8988T (cell line): ENCODE measurements around the gene MAML3.
"Not testable (repeated sequence)": the region's sequence is repeated elsewhere in the genome, so short reads cannot be mapped to it uniquely, and the experiment has no call there.

Experiments
- DNase-seq: peaks from one replicate; pipeline ENCODE4 v3.0.0; 2011

Gene MAML3

GRCh38 chr4:139704915-139705485, 449.0 kb downstream of the MAML3 start:
- DNase-seq = no peak

DNA sequence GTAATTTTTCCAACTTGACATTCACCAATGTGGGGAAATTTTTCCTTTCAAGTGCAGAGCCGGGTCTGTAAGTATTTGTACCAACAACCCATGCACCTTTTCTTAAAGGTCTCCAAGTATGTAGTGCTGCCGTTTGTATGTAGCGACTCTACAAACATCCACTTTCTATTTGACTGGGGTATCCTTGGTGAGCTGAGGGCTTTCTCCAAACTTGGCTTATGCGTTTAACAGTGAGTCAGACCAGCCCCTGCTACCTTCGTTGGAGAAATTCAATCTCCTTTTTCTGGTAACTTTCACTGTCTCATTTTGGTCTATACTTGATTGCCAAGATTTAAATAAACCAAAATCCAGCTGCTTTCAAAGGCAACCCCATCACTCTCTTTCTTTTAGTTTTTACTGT, 453.4 kb downstream of the MAML3 start:
- DNase-seq = no peak

DNA sequence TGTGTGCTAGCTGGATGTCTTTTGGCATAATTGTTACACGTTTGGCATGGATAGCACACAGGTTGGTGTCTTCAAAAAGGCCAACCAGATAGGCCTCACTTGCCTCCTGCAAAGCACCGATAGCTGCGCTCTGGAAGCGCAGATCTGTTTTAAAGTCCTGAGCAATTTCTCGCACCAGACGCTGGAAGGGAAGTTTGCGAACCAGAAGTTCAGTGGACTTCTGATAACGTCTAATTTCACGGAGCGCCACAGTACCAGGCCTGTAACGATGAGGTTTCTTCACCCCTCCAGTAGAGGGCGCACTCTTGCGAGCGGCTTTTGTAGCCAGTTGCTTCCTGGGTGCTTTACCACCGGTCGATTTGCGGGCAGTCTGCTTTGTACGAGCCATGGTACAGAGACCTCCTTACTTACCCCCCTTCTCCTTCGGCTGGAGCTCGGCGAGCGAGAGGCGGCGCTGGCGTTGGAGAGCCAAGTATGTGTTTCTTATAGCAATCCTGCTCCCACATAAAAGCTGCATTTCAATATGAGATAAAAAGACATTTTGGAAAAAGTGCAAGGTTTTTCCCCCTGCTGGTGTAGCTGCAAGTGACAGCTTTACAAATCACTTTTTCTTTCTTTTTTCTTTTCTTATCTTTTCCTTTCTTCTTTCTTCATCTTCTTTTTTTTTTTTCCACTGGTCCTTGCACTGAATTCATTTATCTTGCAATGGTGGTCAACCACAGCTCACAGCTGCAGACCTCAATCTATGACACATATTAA, 455.6 kb downstream of the MAML3 start:
- DNase-seq = not testable (repeated sequence)

GRCh38 chr4:139696491-139696890, 457.5 kb downstream of the MAML3 start:
- DNase-seq = no peak

DNA sequence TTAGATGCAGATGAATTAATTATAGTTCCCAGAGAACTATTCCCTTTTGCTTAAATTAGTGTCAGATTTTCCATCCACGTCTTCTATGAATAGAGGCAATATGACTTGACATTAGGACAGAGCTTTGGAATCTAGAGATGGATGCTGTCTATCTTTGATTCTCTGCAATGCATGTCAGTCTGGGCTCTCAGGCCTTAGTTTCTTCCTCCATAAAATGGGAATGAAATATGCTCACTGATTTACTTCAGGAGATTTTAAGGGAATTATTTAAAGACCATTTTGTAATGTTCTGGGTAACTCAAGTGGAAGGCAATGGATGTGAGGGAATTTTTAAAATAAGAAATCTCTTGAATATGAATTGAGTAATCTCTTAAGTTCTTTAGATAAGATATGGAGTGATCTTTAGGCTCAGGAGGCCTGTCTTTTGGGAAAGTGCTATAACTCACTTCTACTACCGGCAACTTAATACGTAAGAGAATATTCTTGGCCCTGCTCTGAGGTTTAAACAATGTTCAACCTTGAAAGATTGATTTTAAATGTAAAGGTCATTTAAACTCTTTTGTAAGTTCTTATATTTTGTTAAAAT, 459.4 kb downstream of the MAML3 start:
- no peak for DNase-seq

GRCh38 chr4:139692309-139693012, 461.5 kb downstream of the MAML3 start:
- DNase-seq = no peak

DNA sequence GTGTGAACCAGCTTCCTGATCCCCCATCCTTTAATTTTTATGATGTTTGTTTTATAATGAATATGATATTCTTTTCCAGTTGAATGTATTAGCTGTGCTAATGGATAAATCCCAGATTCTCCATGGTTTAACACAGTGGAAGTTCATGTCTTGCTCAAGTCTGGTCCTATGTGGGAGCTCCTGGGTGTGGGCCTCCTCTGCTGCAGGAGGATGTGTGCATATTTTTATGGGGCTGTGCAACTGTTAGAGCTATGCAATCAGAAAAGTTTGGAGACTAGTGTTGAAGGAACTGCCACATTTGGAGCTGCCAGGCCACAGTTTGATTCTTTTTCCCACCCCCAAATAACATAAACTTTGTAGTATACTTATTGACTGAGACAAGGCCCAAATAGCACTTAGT, 463.6 kb downstream of the MAML3 start:
- DNase-seq = no peak

DNA sequence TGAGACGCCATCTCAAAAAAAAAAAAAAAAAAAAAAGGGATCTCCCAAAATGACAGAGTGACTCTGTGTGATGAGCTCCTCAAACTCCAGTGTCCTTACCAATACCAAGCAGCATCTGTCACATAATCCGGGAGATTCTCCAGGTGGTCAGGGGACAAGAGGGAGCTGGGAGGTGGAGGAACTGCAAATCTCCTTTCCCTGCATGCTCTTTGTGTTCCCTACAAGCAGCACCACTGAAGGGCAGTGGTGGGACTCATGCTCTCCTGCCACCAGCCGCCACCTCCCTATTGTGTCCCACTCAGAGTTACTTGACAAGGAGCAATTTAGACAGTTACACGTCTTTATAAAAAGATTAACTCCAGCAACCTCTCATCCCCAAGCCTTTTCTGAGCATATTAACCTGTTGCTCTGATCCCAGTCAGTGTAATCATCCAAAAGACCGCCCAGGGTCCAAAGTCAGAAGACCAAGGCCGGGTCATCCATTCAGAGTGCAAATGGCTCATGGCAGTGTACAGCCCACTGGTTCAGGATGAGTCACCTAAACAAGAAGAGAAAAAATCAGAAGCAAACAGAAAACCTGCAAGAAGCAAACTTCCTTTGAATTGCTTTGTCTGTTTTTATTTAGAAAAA, 464.8 kb downstream of the MAML3 start:
- no peak for DNase-seq

GRCh38 chr4:139686988-139687387, 467.0 kb downstream of the MAML3 start:
- no peak for DNase-seq

DNA sequence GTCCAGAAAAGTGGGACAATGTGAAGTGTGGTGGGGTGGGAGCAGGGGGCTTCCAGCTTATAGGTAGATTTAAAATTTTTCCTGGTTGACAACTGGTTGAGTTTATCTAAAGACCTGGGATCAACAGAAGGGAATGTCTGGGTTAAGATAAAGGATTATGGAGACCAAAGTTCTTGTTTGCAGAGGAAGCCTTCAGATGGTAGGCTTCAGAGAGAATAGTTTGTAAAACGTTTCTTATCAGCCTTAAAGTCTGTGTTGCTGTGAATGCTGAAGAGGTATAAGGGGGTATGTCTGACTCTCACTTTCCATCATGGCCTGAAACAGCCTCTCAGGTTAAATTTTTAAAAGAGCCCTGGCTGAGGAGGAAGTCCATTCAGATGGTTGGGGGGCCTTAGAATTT, 467.9 kb downstream of the MAML3 start:
- DNase-seq = no peak

DNA sequence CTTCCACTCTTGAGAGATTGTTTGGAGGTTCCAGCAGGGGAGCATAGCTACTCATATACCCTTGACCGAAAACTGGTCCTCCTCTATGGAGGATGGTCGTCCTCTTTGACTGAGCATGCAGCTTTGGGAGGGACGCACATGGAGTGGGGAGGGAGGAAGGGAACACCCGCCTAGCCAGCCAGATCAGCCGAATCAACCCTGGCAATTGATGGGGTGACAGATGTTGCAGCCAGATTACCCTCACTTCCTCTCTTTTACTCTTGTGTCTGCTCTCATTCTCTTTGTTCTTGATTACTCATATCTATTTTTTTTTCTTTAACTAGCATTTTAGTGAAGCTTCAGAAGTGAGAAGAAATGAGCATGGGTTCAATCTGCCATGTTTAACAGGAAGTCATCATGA, 468.8 kb downstream of the MAML3 start:
- no peak for DNase-seq

- no peak for DNase-seq
Measured at GRCh38 chr4:139684351-139684750, 469.6 kb downstream of the MAML3 start.

DNA sequence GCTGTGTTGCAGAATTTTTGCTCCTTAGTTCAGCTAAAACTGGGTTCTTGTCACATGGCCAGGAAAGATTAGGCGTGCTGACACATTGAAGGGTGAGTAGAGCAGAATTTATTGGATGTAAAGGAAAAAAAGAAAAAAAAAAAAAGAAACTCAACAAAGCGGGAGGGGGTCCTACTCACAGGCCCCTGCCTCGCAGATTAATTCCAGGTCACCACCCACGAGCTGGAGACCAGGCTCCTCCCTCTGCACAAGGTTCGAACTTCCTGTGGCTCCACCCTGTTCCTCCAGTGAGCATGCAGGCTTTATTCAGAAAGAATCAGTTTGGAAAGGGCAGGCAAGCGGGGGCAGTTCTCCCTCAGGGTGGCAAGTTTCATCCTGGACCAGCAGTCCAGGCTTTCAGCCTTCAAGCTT, 471.2 kb downstream of the MAML3 start:
- no peak for DNase-seq

GRCh38 chr4:139682309-139682708, 471.7 kb downstream of the MAML3 start:
- DNase-seq = no peak

GRCh38 chr4:139676913-139677585, 476.9 kb downstream of the MAML3 start:
- no peak for DNase-seq

DNA sequence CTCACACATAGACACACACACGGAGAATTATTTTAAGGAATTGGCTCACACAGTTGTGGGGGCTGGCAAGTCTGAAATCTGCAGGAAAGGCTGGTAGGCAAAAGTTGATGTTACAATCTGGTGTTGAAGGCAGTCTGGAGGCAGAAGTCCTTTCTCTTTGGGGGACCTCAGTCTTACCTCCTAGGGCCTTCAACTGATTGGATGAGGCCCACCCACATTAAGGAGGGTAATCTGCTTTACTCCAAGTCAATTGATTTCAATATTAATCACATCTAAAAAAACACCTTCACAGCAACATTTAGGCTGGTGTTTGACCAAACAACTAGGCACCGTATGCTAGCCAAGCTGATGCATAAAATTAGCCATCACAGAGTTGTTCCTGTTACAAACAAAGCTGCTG, 477.6 kb downstream of the MAML3 start:
- no peak for DNase-seq

DNA sequence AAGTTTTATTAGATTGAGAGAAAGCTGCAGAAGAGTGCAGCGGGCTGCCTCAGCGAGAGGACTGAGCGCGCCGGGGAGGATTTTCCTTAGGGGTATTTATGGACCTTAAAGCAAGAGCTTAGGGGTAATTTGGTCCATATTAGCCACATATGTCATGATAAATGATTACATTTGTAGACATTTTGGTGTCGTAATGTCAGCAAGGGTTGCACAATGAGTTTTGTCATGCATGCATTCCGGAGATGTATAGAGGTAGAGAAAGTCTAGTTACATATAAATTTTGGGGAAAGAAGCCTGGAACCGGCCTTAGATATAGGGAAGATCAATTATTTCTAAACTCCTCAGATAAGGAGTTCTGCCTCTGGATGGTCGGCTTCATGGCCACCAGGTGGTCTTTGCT, 478.3 kb downstream of the MAML3 start:
- no peak for DNase-seq

GRCh38 chr4:139674875-139675550, 479.0 kb downstream of the MAML3 start:
- no peak for DNase-seq

GRCh38 chr4:139672732-139673131, 481.3 kb downstream of the MAML3 start:
- DNase-seq = no peak

GRCh38 chr4:139672215-139672614, 481.8 kb downstream of the MAML3 start:
- no peak for DNase-seq

GRCh38 chr4:139670775-139671174, 483.2 kb downstream of the MAML3 start:
- no peak for DNase-seq

DNA sequence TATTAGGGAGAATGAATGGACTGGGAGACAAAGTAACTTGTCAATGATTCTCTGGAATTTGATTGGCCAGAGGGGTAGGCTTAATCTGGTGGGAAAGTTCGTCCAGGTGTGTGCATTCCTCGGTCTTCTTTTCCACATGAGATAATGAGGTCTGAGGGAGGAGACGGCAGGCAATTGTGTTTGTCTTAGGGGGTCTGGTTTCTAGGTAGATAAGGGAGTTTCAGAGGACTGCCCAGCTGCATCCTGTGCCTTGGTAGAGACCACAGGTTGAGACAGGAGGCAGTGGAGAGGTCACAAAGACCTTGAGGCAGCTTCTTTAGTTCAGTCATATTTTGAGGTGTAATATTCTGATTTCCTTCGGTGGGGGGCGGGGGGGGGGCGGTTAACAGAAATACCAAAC, 484.1 kb downstream of the MAML3 start:
- DNase-seq = no peak
